GM18526 (cell line): Measurements from ENCODE around the gene COASY.
"Not testable (repeated sequence)": the region's sequence is repeated elsewhere in the genome, so short reads cannot be mapped to it uniquely, and the experiment has no call there.

Experiments
- POLR2A ChIP-seq: IDR thresholded peaks from 3 replicates; pipeline ENCODE4 v1.6.1; 2011; ENCODE audit not compliant: insufficient read length; ENCODE audit errors: extremely low read depth

COASY gene

DNA sequence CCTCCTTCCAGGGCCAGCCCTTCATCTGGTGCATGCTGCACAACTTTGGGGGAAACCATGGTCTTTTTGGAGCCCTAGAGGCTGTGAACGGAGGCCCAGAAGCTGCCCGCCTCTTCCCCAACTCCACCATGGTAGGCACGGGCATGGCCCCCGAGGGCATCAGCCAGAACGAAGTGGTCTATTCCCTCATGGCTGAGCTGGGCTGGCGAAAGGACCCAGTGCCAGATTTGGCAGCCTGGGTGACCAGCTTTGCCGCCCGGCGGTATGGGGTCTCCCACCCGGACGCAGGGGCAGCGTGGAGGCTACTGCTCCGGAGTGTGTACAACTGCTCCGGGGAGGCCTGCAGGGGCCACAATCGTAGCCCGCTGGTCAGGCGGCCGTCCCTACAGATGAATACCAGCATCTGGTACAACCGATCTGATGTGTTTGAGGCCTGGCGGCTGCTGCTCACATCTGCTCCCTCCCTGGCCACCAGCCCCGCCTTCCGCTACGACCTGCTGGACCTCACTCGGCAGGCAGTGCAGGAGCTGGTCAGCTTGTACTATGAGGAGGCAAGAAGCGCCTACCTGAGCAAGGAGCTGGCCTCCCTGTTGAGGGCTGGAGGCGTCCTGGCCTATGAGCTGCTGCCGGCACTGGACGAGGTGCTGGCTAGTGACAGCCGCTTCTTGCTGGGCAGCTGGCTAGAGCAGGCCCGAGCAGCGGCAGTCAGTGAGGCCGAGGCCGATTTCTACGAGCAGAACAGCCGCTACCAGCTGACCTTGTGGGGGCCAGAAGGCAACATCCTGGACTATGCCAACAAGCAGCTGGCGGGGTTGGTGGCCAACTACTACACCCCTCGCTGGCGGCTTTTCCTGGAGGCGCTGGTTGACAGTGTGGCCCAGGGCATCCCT, 18.5 kb upstream of the COASY start:
- no peak for TF ChIP-seq POLR2A

GRCh38 chr17:42544874-42545283, 17.1 kb upstream of the COASY start:
- no peak for TF ChIP-seq POLR2A

DNA sequence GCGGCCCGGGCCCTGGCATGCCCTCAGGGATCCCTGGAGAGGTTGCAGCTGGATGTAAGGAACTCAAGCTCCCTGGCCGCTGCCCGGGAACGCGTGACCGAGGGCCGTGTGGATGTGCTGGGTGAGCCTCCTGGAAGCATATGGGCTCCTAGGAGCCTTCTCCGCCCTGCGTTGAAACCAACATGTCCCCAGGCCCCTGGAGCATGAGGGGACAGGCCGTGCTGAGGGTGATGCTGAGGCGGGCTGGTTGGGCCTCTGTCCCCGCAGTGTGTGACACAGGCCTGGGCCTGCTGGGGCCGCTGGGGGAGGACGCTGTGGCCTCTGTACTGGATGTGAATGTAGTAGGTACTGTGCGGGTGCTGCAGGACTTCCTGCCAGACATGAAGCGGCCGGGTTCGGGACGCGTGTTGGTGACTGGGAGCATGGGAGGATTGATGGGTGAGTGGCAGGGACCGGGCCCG, 14.9 kb upstream of the COASY start:
- no peak for TF ChIP-seq POLR2A

GRCh38 chr17:42547698-42548069, 14.3 kb upstream of the COASY start:
- TF ChIP-seq POLR2A: no peak

DNA sequence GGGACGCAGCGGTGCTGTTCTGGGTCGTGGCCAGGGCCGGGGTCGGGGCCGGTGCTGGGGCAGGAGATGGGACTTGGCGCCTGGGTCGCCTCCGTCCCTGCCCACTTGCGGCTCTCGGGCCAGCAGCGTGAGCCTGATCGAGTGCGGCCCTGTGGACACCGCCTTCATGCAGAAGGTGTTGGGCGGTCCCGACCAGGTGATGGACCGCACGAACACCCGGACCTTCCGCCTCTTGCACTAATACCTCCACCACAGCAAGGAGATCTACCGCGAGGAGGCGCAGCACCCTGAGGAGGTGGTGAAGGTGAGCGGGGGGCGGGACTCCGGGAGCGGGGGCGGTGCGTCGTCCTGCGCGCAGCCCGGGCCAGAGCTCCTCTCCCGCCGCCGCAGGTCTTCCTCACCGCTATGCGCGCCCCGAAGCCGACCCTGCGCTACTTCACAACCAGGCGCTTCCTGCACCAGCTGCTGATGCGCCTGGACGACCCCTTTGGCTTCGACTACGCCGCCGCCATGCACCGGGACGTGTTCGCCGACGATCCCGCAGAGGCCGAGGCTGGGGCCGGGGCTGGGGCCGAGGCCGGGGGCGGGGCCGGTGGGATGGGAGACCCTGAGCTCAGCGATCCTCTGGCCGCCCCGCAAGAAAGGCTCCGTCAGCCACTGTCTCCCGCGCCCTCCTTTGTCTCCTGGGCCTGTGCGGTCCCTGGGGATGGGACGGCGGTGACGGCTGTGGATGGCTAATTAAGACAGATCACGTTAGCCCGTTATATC, 13.7 kb upstream of the COASY start:
- TF ChIP-seq POLR2A: peak; percentile 28

GRCh38 chr17:42548993-42549755, 12.8 kb upstream of the COASY start:
- no peak for TF ChIP-seq POLR2A

- not testable (repeated sequence) for TF ChIP-seq POLR2A
Measured at GRCh38 chr17:42552736-42553135, 9.2 kb upstream of the COASY start, which contains the start of gene HSD17B1. HSD17B1 (plus strand) TSS chr17:42552923; CDS start chr17:42552934, 11 bp downstream.

- TF ChIP-seq POLR2A: no peak
Measured at GRCh38 chr17:42553161-42553818, 8.7 kb upstream of the COASY start.

GRCh38 chr17:42553866-42554249, 8.1 kb upstream of the COASY start:
- no peak for TF ChIP-seq POLR2A

DNA sequence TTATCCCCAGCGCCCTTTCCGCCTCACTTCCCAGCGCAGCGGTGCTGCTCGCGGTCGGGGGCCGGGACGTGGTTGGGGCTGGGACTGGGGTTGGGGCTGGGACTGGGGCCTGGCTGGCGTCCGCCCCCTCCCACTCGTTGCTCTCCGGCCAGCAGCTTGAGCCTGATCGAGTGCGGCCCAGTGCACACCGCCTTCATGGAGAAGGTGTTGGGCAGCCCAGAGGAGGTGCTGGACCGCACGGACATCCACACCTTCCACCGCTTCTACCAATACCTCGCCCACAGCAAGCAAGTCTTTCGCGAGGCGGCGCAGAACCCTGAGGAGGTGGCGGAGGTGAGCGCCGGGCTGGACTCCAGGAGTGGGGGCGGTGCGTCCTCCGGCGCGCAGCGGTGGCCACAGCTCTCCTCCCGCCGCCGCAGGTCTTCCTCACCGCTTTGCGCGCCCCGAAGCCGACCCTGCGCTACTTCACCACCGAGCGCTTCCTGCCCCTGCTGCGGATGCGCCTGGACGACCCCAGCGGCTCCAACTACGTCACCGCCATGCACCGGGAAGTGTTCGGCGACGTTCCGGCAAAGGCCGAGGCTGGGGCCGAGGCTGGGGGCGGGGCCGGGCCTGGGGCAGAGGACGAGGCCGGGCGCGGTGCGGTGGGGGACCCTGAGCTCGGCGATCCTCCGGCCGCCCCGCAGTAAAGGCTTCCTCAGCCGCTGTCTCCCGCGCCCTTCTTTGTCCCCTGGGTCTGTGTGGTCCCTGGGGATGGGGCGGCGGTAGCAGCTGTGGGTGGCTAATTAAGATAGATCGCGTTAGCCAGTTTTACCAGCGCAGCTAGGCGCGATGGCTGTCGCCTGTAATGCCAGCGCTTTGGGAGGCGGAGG, 7.5 kb upstream of the COASY start:
- TF ChIP-seq POLR2A: peak; percentile 78

DNA sequence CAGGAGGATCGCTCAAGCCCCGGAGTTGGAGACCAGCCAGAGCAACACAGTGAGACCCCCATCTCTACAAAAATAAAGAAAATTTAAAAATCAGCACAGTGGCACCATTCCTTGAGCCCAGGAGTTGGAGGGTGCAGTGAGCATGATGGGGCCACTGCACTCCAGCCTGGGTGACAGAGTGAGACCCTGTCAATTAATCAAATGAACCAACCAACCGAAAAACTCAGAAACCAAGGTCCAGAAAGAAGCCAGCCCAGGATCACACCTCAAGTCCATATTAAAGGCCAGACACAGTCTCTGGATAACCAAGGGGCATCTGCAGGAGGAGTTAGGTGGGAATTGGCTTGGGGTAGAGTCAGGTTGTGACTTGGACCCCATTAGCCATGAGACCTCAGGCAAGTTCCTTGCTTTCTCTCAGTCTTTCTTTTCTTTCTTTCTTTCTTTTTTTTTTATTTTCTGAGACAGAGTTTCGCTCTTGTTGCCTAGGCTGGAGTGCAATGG, 6.8 kb upstream of the COASY start:
- no peak for TF ChIP-seq POLR2A

- no peak for TF ChIP-seq POLR2A
Measured at GRCh38 chr17:42559075-42559474, 2.9 kb upstream of the COASY start.

GRCh38 chr17:42560246-42560645, 1.7 kb upstream of the COASY start:
- no peak for TF ChIP-seq POLR2A
